ENCODE results near the gene BSND. TPM values are rescaled to one million over a fixed set of nuclear protein-coding genes. Genes with fewer than 3 reads are reported as not detected.

The BSND gene
- total RNA-seq, 1 donor from 2014 or later, result not detected

- H3K4me3 Mint-ChIP-seq (ENCODE audit: unreplicated experiment), result no peak overlapping the region
- TF ChIP-seq CTCF (IDR thresholded peaks at IDR 0.05; ENCODE audit: unreplicated experiment), result no peak
- no peaks in the 10 kb centered on the region for H3K9me3 Mint-ChIP-seq (ENCODE audit: unreplicated experiment)
- H3K36me3 Mint-ChIP-seq (ENCODE audit: low read depth, unreplicated experiment), result no peaks in the 10 kb centered on the region
- peaks cover 3% of the 10 kb centered on the region for H3K27me3 Mint-ChIP-seq (ENCODE audit: unreplicated experiment)
- no peak overlapping the region for H3K27ac Mint-ChIP-seq (ENCODE audit: unreplicated experiment)
- H3K4me1 Mint-ChIP-seq (ENCODE audit: unreplicated experiment), result peaks cover 7% of the 10 kb centered on the region
- no peak for DNase-seq (ENCODE audit: low spot score)
Observed at GRCh38 chr1:55033265-55033614, 34.5 kb downstream of the BSND start.

- DNase-seq (ENCODE audit: low spot score), result no peak
- Mint-ChIP-seq H3K27me3 (ENCODE audit: unreplicated experiment) (peaks cover 12% of the 10 kb centered on the region), H3K9me3 (ENCODE audit: unreplicated experiment) (no peaks in the 10 kb centered on the region), H3K27ac (ENCODE audit: unreplicated experiment) (no peak overlapping the region), H3K36me3 (ENCODE audit: low read depth, unreplicated experiment) (no peaks in the 10 kb centered on the region), H3K4me3 (ENCODE audit: unreplicated experiment) (no peak overlapping the region), H3K4me1 (ENCODE audit: unreplicated experiment) (peaks cover 12% of the 10 kb centered on the region)
- TF ChIP-seq CTCF (IDR thresholded peaks at IDR 0.05; ENCODE audit: unreplicated experiment), result no peak
Observed at GRCh38 chr1:55034476-55035133, 35.9 kb downstream of the BSND start.

- DNase-seq (ENCODE audit: low spot score), result no peak
- Mint-ChIP-seq H3K9me3 (ENCODE audit: unreplicated experiment) (no peaks in the 10 kb centered on the region), H3K4me3 (ENCODE audit: unreplicated experiment) (no peak overlapping the region), H3K4me1 (ENCODE audit: unreplicated experiment) (peaks cover 15% of the 10 kb centered on the region), H3K27me3 (ENCODE audit: unreplicated experiment) (peaks cover 15% of the 10 kb centered on the region), H3K36me3 (ENCODE audit: low read depth, unreplicated experiment) (no peaks in the 10 kb centered on the region), H3K27ac (ENCODE audit: unreplicated experiment) (no peak overlapping the region)
- peak; percentile 36 for TF ChIP-seq CTCF (IDR thresholded peaks at IDR 0.05; ENCODE audit: unreplicated experiment)
Observed at GRCh38 chr1:55035904-55036303, 37.2 kb downstream of the BSND start.

DNA sequence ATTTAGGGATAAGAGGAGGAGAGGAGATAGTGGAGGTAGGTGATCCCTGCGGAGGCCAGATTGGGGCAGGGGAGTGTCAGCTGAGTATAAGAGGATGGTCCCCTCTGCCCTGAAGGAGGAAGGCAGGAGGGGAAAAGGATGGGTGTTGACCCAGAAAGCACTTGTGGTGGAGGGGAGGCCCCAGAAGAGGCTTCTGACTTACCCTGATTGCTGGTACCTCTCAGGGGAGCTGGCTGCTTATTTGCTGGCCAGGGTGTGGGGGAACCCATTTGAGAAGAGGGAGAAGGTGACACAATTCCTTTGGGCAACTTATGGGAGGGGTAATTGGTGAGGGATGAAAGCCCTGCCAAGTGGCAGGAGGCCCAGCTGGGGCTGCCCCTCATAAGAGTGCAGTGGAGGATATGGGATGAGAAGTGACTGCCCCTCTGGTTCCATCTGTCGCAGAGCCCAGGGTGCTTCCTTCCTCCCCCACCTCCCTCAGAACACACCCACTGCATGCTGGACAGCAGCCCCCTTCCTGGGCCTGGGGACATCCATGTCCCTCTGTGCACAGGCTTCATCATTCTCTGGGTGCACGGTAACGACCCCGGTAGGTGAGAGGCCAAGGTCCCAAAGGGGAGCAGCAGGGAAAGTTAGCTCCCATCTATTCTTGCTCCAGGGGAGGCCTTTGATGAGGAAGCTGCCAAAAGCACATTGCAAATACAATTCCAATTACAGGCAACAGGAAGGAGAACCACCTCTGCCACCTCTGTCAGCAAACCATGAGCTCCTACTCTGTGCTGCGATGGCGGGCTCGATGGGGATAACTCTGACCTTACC lies 39.2 kb downstream of the BSND start:
- DNase-seq (ENCODE audit: low spot score), result no peak
- no peak for TF ChIP-seq CTCF (IDR thresholded peaks at IDR 0.05; ENCODE audit: unreplicated experiment)
- peaks cover 19% of the 10 kb centered on the region for H3K27me3 Mint-ChIP-seq (ENCODE audit: unreplicated experiment)
- no peak overlapping the region for H3K4me3 Mint-ChIP-seq (ENCODE audit: unreplicated experiment)
- no peaks in the 10 kb centered on the region for H3K9me3 Mint-ChIP-seq (ENCODE audit: unreplicated experiment)
- no peak overlapping the region for H3K27ac Mint-ChIP-seq (ENCODE audit: unreplicated experiment)
- H3K4me1 Mint-ChIP-seq (ENCODE audit: unreplicated experiment), result peaks cover 15% of the 10 kb centered on the region
- no peaks in the 10 kb centered on the region for H3K36me3 Mint-ChIP-seq (ENCODE audit: low read depth, unreplicated experiment)

DNA sequence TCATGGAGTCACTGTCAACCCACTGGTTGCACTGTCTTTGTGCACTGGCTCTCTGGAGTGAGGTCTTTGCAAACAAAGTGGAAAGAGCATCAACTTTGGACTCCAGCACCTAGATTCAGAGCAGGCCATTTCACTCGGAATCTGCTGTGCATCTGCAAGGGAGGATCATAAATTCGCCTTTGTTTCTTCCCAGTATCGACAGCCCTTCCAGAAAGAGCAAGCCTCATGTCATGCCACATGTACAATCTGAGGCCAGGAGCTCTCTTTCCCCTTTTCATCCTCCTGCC lies 39.8 kb downstream of the BSND start:
- peaks cover 15% of the 10 kb centered on the region for H3K4me1 Mint-ChIP-seq (ENCODE audit: unreplicated experiment)
- peaks cover 19% of the 10 kb centered on the region for H3K27me3 Mint-ChIP-seq (ENCODE audit: unreplicated experiment)
- no peak overlapping the region for H3K27ac Mint-ChIP-seq (ENCODE audit: unreplicated experiment)
- no peaks in the 10 kb centered on the region for H3K9me3 Mint-ChIP-seq (ENCODE audit: unreplicated experiment)
- no peak overlapping the region for H3K4me3 Mint-ChIP-seq (ENCODE audit: unreplicated experiment)
- DNase-seq (ENCODE audit: low spot score), result no peak
- no peaks in the 10 kb centered on the region for H3K36me3 Mint-ChIP-seq (ENCODE audit: low read depth, unreplicated experiment)
- no peak for TF ChIP-seq CTCF (IDR thresholded peaks at IDR 0.05; ENCODE audit: unreplicated experiment)
